CD4-positive, alpha-beta T cell (primary cell): ENCODE measurements around the gene PKD1. TPM values are rescaled to one million over a fixed set of nuclear protein-coding genes. Genes with fewer than 3 reads are reported as not detected.

Source experiments
- ATAC-seq: fragments of 200-7000 bp; cut with Tn5 transposase; one replicate; pipeline ENCODE4 v1.10.0; 2022; ENCODE audit warnings: mild to moderate bottlenecking; ENCODE audit not compliant: poor library complexity
- CTCF ChIA-PET: fragments of 350-600 bp; sonication (Branson Sonifier 250); formaldehyde crosslinking; loops from one replicate; lab custom pipeline; 2021; ENCODE audit warnings: antibody characterized with exemption, inconsistent platforms; lab: Charles Lee
- POLR2A ChIA-PET: fragments of 350-600 bp; sonication (Branson Sonifier 250); formaldehyde crosslinking; loops from one replicate; lab custom pipeline; 2021; ENCODE audit warnings: antibody characterized with exemption, inconsistent platforms; lab: Charles Lee
- DNase-seq, 14 experiments: peaks; one replicate each; pipeline ENCODE4 v3.0.0-alpha.2; 2013 to 2020; ENCODE audit warnings: mixed read lengths in 2 of 14
- H3K27ac ChIP-seq, 2 donors: one replicate each; pipeline versions ENCODE4 v1.5.1 to v1.7.0; 2013; ENCODE audit warnings: low read length in 2 of 2, low read depth in 1 of 2, mild to moderate bottlenecking in 1 of 2
- H3K27me3 ChIP-seq, 2 experiments: 1 replicate in 1 of 2; 2 replicates in 1 of 2; pipeline versions ENCODE4 v1.6.1 to v1.7.0; 2013; ENCODE audit warnings: low read length in 2 of 2, control low read depth in 1 of 2, mild to moderate bottlenecking in 1 of 2, moderate library complexity in 1 of 2; ENCODE audit not compliant: insufficient read depth in 2 of 2, control insufficient read depth in 1 of 2
- H3K36me3 ChIP-seq: one replicate; pipeline ENCODE4 v1.6.1; 2013; ENCODE audit warnings: low read length, control low read depth; ENCODE audit not compliant: insufficient read depth
- H3K4me1 ChIP-seq: one replicate; pipeline ENCODE4 v1.6.1; 2013; ENCODE audit warnings: low read length, control low read depth; ENCODE audit not compliant: insufficient read depth
- H3K4me3 ChIP-seq: one replicate; pipeline ENCODE4 v1.5.1; 2013; ENCODE audit warnings: mild to moderate bottlenecking, low read length, moderate library complexity
- H3K9me3 ChIP-seq, 2 experiments: 1 replicate in 1 of 2; 2 replicates in 1 of 2; pipeline versions ENCODE4 v1.6.1 to v1.7.0; 2013; ENCODE audit warnings: low read length in 2 of 2, mild to moderate bottlenecking in 2 of 2, control low read depth in 1 of 2, moderate library complexity in 1 of 2; ENCODE audit not compliant: control insufficient read depth in 1 of 2, insufficient read depth in 1 of 2
- H3K27ac Mint-ChIP-seq: one replicate; pipeline ENCODE4 v1.8.0; 2020; ENCODE audit warnings: mixed read lengths
- H3K27me3 Mint-ChIP-seq: one replicate; pipeline ENCODE4 v1.8.0; 2021; ENCODE audit warnings: mixed read lengths
- H3K36me3 Mint-ChIP-seq: one replicate; pipeline ENCODE4 v1.8.0; 2021; ENCODE audit warnings: low read depth, mixed read lengths
- H3K4me1 Mint-ChIP-seq: one replicate; pipeline ENCODE4 v1.8.0; 2021; ENCODE audit warnings: low read depth, mixed read lengths
- H3K4me3 Mint-ChIP-seq: one replicate; pipeline ENCODE4 v1.8.0; 2020; ENCODE audit warnings: mild to moderate bottlenecking, mixed read lengths
- H3K9me3 Mint-ChIP-seq: one replicate; pipeline ENCODE4 v1.8.0; 2020; ENCODE audit warnings: mixed read lengths
- intact Hi-C, 2 experiments: fragments of 100-400 bp; cut with DNase I in 1 of 2; cut with micrococcal nuclease in 1 of 2; formaldehyde crosslinking; loops; one replicate each; pipeline versions ENCODE4 v1.15.1 to v1.9.0; 2023 to 2025; cut with DNase I, micrococcal nuclease
- total RNA-seq, 174 experiments: library from RNA in 2 of 174; stranded (reverse) in 2 of 174; gene quantifications; one replicate each; pipeline ENCODE4 v1.2.3 and lab custom pipeline; 2021 to 2026
- TF ChIP-seq, protein P1 (sequence below): fragments of 200-600 bp; IDR thresholded peaks from one replicate; pipeline ENCODE4 v1.8.0; 2022; ENCODE audit warnings: antibody characterized with exemption, mild to moderate bottlenecking

PKD1 gene
- total RNA-seq, 2 experiments from 2014 or later = 80.3 to 85.6 TPM

DNA sequence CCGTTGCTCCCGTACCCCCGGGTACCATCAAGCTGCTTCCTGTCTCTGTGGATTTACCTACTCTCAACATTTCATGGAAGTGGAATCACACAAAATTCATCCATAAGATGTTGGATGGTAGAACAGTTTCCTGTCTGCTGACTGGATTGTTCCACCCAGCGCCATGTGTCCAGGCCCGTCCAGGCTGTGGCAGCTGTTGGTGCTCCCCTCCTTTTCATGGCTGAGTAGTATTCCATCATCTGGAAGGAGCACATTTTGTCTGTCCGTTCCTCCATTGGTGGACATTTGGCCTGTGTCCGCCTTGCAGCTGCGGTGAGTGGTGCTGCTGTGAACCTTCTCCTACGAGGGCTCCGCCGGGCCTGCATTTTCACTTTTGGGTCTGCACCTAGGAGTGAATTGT is 69.6 kb downstream of the PKD1 start:
- no peaks in the 10 kb centered on the region for H3K27me3 Mint-ChIP-seq
- ATAC-seq (no peak), DNase-seq (no peak)
- Histone ChIP-seq H3K4me1 (no peaks in the 10 kb centered on the region), H3K4me3 (no peak overlapping the region), H3K27me3 (no peaks in the 10 kb centered on the region), H3K9me3 (no peaks in the 10 kb centered on the region), H3K27ac (no peak overlapping the region), H3K36me3 (peaks cover 54% of the 10 kb centered on the region)
- H3K36me3 Mint-ChIP-seq = peaks cover 35% of the 10 kb centered on the region
- no peak overlapping the region for H3K4me3 Mint-ChIP-seq
- H3K4me1 Mint-ChIP-seq = no peaks in the 10 kb centered on the region
- ChIA-PET CTCF (no interaction called here), POLR2A (no interaction called here)
- no peak overlapping the region for H3K27ac Mint-ChIP-seq
- TF ChIP-seq, protein P1, sequence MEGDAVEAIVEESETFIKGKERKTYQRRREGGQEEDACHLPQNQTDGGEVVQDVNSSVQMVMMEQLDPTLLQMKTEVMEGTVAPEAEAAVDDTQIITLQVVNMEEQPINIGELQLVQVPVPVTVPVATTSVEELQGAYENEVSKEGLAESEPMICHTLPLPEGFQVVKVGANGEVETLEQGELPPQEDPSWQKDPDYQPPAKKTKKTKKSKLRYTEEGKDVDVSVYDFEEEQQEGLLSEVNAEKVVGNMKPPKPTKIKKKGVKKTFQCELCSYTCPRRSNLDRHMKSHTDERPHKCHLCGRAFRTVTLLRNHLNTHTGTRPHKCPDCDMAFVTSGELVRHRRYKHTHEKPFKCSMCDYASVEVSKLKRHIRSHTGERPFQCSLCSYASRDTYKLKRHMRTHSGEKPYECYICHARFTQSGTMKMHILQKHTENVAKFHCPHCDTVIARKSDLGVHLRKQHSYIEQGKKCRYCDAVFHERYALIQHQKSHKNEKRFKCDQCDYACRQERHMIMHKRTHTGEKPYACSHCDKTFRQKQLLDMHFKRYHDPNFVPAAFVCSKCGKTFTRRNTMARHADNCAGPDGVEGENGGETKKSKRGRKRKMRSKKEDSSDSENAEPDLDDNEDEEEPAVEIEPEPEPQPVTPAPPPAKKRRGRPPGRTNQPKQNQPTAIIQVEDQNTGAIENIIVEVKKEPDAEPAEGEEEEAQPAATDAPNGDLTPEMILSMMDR = no peak
- intact Hi-C loops = no loop called here
- H3K9me3 Mint-ChIP-seq = no peaks in the 10 kb centered on the region

GRCh38 chr16:2064368-2064945 is 71.2 kb downstream of the PKD1 start:
- intact Hi-C loops = no loop called here
- peaks cover 60% of the 10 kb centered on the region for H3K36me3 ChIP-seq
- TF ChIP-seq, protein P1 = no peak

DNA sequence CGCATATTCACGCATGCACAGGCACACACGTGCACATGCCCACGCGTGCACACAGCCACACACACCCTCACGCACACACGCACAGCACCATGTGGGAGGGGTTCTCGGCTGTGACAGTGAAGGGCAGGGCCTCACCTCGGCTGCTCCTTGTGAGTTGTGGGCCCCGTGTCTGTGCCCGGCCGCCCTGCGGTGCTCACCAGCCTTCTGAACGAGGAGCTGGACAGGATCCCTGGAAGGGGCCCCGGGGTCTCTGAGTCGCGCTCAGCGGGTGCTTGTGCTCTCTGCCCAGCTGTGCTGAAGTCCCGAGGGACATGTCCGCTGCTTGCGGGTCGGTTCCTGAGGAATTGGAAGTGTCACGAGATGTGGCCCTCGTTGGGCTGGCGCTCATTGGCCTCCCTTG is 71.8 kb downstream of the PKD1 start:
- Mint-ChIP-seq H3K36me3 (peaks cover 21% of the 10 kb centered on the region), H3K9me3 (no peaks in the 10 kb centered on the region), H3K27ac (no peak overlapping the region), H3K4me1 (no peaks in the 10 kb centered on the region), H3K4me3 (no peak overlapping the region), H3K27me3 (no peaks in the 10 kb centered on the region)
- ChIA-PET CTCF (no interaction called here), POLR2A (no interaction called here)
- TF ChIP-seq, protein P1 = no peak
- no peaks in the 10 kb centered on the region for H3K27me3 ChIP-seq
- intact Hi-C loops = no loop called here
- no peaks in the 10 kb centered on the region for H3K9me3 ChIP-seq
- H3K4me3 ChIP-seq = no peak overlapping the region
- H3K36me3 ChIP-seq = peaks cover 58% of the 10 kb centered on the region
- no peaks in the 10 kb centered on the region for H3K4me1 ChIP-seq
- DNase-seq (no peak), ATAC-seq (no peak)
- no peak overlapping the region for H3K27ac ChIP-seq

More at GRCh38 chr16:2064368-2064945, 71.2 kb downstream of the PKD1 start:
- H3K9me3 ChIP-seq = no peaks in the 10 kb centered on the region
- H3K27me3 ChIP-seq = no peaks in the 10 kb centered on the region
- H3K4me3 ChIP-seq = no peak overlapping the region
- Mint-ChIP-seq H3K9me3 (no peaks in the 10 kb centered on the region), H3K27me3 (no peaks in the 10 kb centered on the region), H3K4me3 (no peak overlapping the region), H3K4me1 (no peaks in the 10 kb centered on the region), H3K36me3 (peaks cover 21% of the 10 kb centered on the region), H3K27ac (no peak overlapping the region)
- ChIA-PET CTCF (no interaction called here), POLR2A (no interaction called here)
- H3K27ac ChIP-seq = no peak overlapping the region
- DNase-seq (no peak), ATAC-seq (no peak)
- H3K4me1 ChIP-seq = no peaks in the 10 kb centered on the region
